ENCODE data around the gene THEM4.
"Not testable (repeated sequence)": the region's sequence is repeated elsewhere in the genome, so short reads cannot be mapped to it uniquely, and the experiment has no call there.

- not testable (repeated sequence) for TF ChIP-seq RARB (CRISPR knock-in tag; IDR thresholded peaks at IDR 0.05); TOX (CRISPR knock-in tag; IDR thresholded peaks at IDR 0.05; ENCODE audit: borderline replicate concordance); ZNF8 (CRISPR knock-in tag; IDR thresholded peaks at IDR 0.05); ZNF565 (CRISPR knock-in tag; conservative IDR thresholded peaks at IDR 0.05; ENCODE audit: low read depth); ZFP30 (CRISPR knock-in tag; IDR thresholded peaks at IDR 0.05); ZNF70 (CRISPR knock-in tag; IDR thresholded peaks at IDR 0.05); ZC3H10 (CRISPR knock-in tag; IDR thresholded peaks at IDR 0.05)
- TF ChIP-seq, protein P1, sequence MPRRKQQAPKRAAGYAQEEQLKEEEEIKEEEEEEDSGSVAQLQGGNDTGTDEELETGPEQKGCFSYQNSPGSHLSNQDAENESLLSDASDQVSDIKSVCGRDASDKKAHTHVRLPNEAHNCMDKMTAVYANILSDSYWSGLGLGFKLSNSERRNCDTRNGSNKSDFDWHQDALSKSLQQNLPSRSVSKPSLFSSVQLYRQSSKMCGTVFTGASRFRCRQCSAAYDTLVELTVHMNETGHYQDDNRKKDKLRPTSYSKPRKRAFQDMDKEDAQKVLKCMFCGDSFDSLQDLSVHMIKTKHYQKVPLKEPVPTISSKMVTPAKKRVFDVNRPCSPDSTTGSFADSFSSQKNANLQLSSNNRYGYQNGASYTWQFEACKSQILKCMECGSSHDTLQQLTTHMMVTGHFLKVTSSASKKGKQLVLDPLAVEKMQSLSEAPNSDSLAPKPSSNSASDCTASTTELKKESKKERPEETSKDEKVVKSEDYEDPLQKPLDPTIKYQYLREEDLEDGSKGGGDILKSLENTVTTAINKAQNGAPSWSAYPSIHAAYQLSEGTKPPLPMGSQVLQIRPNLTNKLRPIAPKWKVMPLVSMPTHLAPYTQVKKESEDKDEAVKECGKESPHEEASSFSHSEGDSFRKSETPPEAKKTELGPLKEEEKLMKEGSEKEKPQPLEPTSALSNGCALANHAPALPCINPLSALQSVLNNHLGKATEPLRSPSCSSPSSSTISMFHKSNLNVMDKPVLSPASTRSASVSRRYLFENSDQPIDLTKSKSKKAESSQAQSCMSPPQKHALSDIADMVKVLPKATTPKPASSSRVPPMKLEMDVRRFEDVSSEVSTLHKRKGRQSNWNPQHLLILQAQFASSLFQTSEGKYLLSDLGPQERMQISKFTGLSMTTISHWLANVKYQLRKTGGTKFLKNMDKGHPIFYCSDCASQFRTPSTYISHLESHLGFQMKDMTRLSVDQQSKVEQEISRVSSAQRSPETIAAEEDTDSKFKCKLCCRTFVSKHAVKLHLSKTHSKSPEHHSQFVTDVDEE (CRISPR knock-in tag; IDR thresholded peaks at IDR 0.05): not testable (repeated sequence)
- TF ChIP-seq, protein P2, sequence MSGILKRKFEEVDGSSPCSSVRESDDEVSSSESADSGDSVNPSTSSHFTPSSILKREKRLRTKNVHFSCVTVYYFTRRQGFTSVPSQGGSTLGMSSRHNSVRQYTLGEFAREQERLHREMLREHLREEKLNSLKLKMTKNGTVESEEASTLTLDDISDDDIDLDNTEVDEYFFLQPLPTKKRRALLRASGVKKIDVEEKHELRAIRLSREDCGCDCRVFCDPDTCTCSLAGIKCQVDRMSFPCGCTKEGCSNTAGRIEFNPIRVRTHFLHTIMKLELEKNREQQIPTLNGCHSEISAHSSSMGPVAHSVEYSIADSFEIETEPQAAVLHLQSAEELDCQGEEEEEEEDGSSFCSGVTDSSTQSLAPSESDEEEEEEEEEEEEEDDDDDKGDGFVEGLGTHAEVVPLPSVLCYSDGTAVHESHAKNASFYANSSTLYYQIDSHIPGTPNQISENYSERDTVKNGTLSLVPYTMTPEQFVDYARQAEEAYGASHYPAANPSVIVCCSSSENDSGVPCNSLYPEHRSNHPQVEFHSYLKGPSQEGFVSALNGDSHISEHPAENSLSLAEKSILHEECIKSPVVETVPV (CRISPR knock-in tag; IDR thresholded peaks at IDR 0.05): not testable (repeated sequence)
Measured at GRCh38 chr1:151855516-151855915, 53.8 kb downstream of the THEM4 start.
